Large intestine (tissue), 3 donors: ENCODE measurements around the gene TMEM239. TPM values are rescaled to one million over a fixed set of nuclear protein-coding genes. Genes with fewer than 3 reads are reported as not detected.
A peak's percentile ranks its signal among the peaks of the same experiment; 100 is the strongest.

Source experiments
- DNase-seq, 2 donors: peaks; one replicate each; pipeline versions ENCODE4 v3.0.0 to v3.0.0-alpha.2; 2013
- H3K27ac ChIP-seq: one replicate; pipeline ENCODE4 v1.5.1; 2013; ENCODE audit warnings: low read length
- H3K27me3 ChIP-seq: 2 replicates; pipeline ENCODE4 v1.6.1; 2013; ENCODE audit warnings: low read length; ENCODE audit not compliant: control insufficient read depth, insufficient read depth
- H3K36me3 ChIP-seq: 2 replicates; pipeline ENCODE4 v1.6.1; 2013; ENCODE audit warnings: low read length; ENCODE audit not compliant: control insufficient read depth, insufficient read depth
- H3K4me1 ChIP-seq: one replicate; pipeline ENCODE4 v1.6.1; 2013; ENCODE audit warnings: low read length; ENCODE audit not compliant: control insufficient read depth, insufficient read depth
- H3K4me3 ChIP-seq: one replicate; pipeline ENCODE4 v1.5.1; 2013; ENCODE audit warnings: low read length
- H3K9me3 ChIP-seq: one replicate; pipeline ENCODE4 v1.6.1; 2013; ENCODE audit warnings: mild to moderate bottlenecking, low read depth, low read length, moderate library complexity; ENCODE audit not compliant: control insufficient read depth
- WGBS: methylation state at CpG from one replicate; pipeline ENCODE4 v1.1.5; 2013; ENCODE audit warnings: low lambda C conversion rate; ENCODE audit not compliant: insufficient coverage; 5-methylcytosine and 5-hydroxymethylcytosine counted together
- polyA plus RNA-seq: library from polyadenylated mRNA; unstranded; fragments of 120-200 nt; gene quantifications from one replicate; pipeline ENCODE4 v1.2.1, GENCODE V29; 2013

Gene TMEM239
- polyA plus RNA-seq, 1 donor, result 0.01 TPM

GRCh38 chr20:2809690-2810089 lies 6.5 kb upstream of the TMEM239 start:
- DNase-seq, result no peak
- Histone ChIP-seq H3K4me3 (no peak overlapping the region), H3K9me3 (no peaks in the 10 kb centered on the region), H3K27ac (no peak overlapping the region), H3K36me3 (no peaks in the 10 kb centered on the region), H3K4me1 (no peaks in the 10 kb centered on the region), H3K27me3 (peaks cover 49% of the 10 kb centered on the region)
- no CpG with 5 or more reads among the region's 10 CpGs for WGBS

- Histone ChIP-seq H3K36me3 (no peaks in the 10 kb centered on the region), H3K9me3 (no peaks in the 10 kb centered on the region), H3K4me1 (no peaks in the 10 kb centered on the region), H3K4me3 (no peak overlapping the region), H3K27me3 (peaks cover 25% of the 10 kb centered on the region), H3K27ac (no peak overlapping the region)
- WGBS, result 93% methylated on average over 2 of the region's 3 CpGs
- no peak for DNase-seq
Observed at GRCh38 chr20:2812189-2812588, 4.0 kb upstream of the TMEM239 start.

- Histone ChIP-seq H3K4me3 (no peak overlapping the region), H3K36me3 (no peaks in the 10 kb centered on the region), H3K9me3 (no peaks in the 10 kb centered on the region), H3K27ac (no peak overlapping the region), H3K27me3 (peaks cover 13% of the 10 kb centered on the region), H3K4me1 (no peaks in the 10 kb centered on the region)
- DNase-seq, result no peak
- no CpG with 5 or more reads among the region's 1 CpG for WGBS
Observed at GRCh38 chr20:2814076-2814475, 2.1 kb upstream of the TMEM239 start.

- WGBS, result no CpG with 5 or more reads among the region's 5 CpGs
- Histone ChIP-seq H3K27me3 (peaks cover 14% of the 10 kb centered on the region), H3K4me3 (no peak within 1 kb of the TSS), H3K36me3 (no peaks in the 10 kb centered on the region), H3K27ac (no peak within 1 kb of the TSS), H3K4me1 (no peaks in the 10 kb centered on the region), H3K9me3 (no peaks in the 10 kb centered on the region)
- peak in 1 of 2 donors; percentile 23 for DNase-seq
Observed at GRCh38 chr20:2814587-2815051, 1.5 kb upstream of the TMEM239 start, which contains the start of gene C20orf141. Gene C20orf141, plus strand, starts transcription at chr20:2814987. Its CDS starts 198 bp downstream, at chr20:2815185.

- DNase-seq, result no peak
- no peaks in the 10 kb centered on the region for H3K9me3 ChIP-seq
- H3K27me3 ChIP-seq, result peaks cover 18% of the 10 kb centered on the region
- no peak overlapping the region for H3K4me3 ChIP-seq
- H3K36me3 ChIP-seq, result no peaks in the 10 kb centered on the region
- no peak overlapping the region for H3K27ac ChIP-seq
- H3K4me1 ChIP-seq, result peaks cover 2% of the 10 kb centered on the region
- WGBS, result no CpG with 5 or more reads among the region's 8 CpGs
Observed at GRCh38 chr20:2815242-2815900, 793 bp upstream of the TMEM239 start.

- DNase-seq, result no peak
- Histone ChIP-seq H3K4me3 (no peak overlapping the region), H3K9me3 (no peaks in the 10 kb centered on the region), H3K36me3 (no peaks in the 10 kb centered on the region), H3K4me1 (peaks cover 3% of the 10 kb centered on the region), H3K27ac (no peak overlapping the region), H3K27me3 (peaks cover 32% of the 10 kb centered on the region)
- no CpG with 5 or more reads among the region's 20 CpGs for WGBS
Observed at GRCh38 chr20:2816583-2817340, 598 bp downstream of the TMEM239 start.

GRCh38 chr20:2817341-2817726 lies 1.2 kb downstream of the TMEM239 start:
- Histone ChIP-seq H3K27ac (no peak overlapping the region), H3K27me3 (peaks cover 36% of the 10 kb centered on the region), H3K9me3 (no peaks in the 10 kb centered on the region), H3K36me3 (no peaks in the 10 kb centered on the region), H3K4me3 (no peak overlapping the region), H3K4me1 (peaks cover 3% of the 10 kb centered on the region)
- DNase-seq, result no peak
- no CpG with 5 or more reads among the region's 2 CpGs for WGBS

GRCh38 chr20:2817891-2818595 lies 1.9 kb downstream of the TMEM239 start:
- WGBS, result 80% methylated on average over 1 of the region's 7 CpGs
- H3K27ac ChIP-seq, result no peak overlapping the region

GRCh38 chr20:2820084-2820895 lies 4.1 kb downstream of the TMEM239 start:
- H3K27me3 ChIP-seq, result peaks cover 34% of the 10 kb centered on the region
- WGBS, result 19% methylated on average over 4 of the region's 32 CpGs
- H3K36me3 ChIP-seq, result no peaks in the 10 kb centered on the region
- H3K4me3 ChIP-seq, result no peak overlapping the region
- no peak for DNase-seq
- H3K9me3 ChIP-seq, result no peaks in the 10 kb centered on the region
- no peak overlapping the region for H3K27ac ChIP-seq
- peaks cover 3% of the 10 kb centered on the region for H3K4me1 ChIP-seq

More at GRCh38 chr20:2817891-2818595, 1.9 kb downstream of the TMEM239 start:
- Histone ChIP-seq H3K9me3 (no peaks in the 10 kb centered on the region), H3K27me3 (peaks cover 36% of the 10 kb centered on the region), H3K4me1 (peaks cover 3% of the 10 kb centered on the region), H3K36me3 (no peaks in the 10 kb centered on the region), H3K4me3 (no peak overlapping the region)
- no peak for DNase-seq
